PC-9 (cell line): Measurements from ENCODE around the gene PIK3R1. TPM values are rescaled to one million over a fixed set of nuclear protein-coding genes. Genes with fewer than 3 reads are reported as not detected.
"Not testable (repeated sequence)": the region's sequence is repeated elsewhere in the genome, so short reads cannot be mapped to it uniquely, and the experiment has no call there.

Experiments
- BruUV-seq: library from RNA; stranded (reverse); fragments of 400-500 nt; replicated peaks from 2 replicates; lab custom pipeline; 2021; lab: Mats Ljungman, UMichigan
- CTCF ChIA-PET: fragments of 300-600 bp; sonication (Branson Sonifier 250); formaldehyde crosslinking; loops from one replicate; lab custom pipeline; 2022; ENCODE audit warnings: antibody characterized with exemption; lab: Charles Lee
- POLR2A ChIA-PET: fragments of 300-600 bp; sonication (Branson Sonifier 250); formaldehyde crosslinking; loops from one replicate; lab custom pipeline; 2022; ENCODE audit warnings: antibody characterized with exemption; ENCODE audit not compliant: unreplicated experiment; lab: Charles Lee
- DNase-seq, 2 experiments: peaks; one replicate each; pipeline versions ENCODE4 v3.0.0 to v3.0.0-alpha.2; 2015 to 2022; ENCODE audit warnings: mixed read lengths in 1 of 2
- H2AFZ ChIP-seq: fragments of 200-600 bp; sonication (generic); 2 replicates; pipeline ENCODE4 v1.8.1; 2017; ENCODE audit warnings: antibody characterized with exemption
- H3F3A ChIP-seq: fragments of 200-600 bp; sonication (generic); 2 replicates; pipeline ENCODE4 v1.8.1; 2017; ENCODE audit warnings: antibody characterized with exemption, mild to moderate bottlenecking, low read depth; ENCODE audit not compliant: insufficient read depth
- H3K27ac ChIP-seq: fragments of 200-600 bp; sonication (generic); 2 replicates; pipeline ENCODE4 v1.6.1; 2016; ENCODE audit warnings: mixed run types
- H3K27me3 ChIP-seq: fragments of 200-600 bp; sonication (generic); 2 replicates; pipeline ENCODE4 v1.6.1; 2016; ENCODE audit warnings: low read depth, mixed run types; ENCODE audit not compliant: insufficient read depth
- H3K36me3 ChIP-seq: fragments of 200-600 bp; sonication (generic); 2 replicates; pipeline ENCODE4 v1.6.1; 2016; ENCODE audit warnings: low read depth, mixed run types
- H3K4me1 ChIP-seq: fragments of 200-600 bp; sonication (generic); replicated peaks from 2 replicates; pipeline ENCODE4 v1.6.1; 2016; ENCODE audit warnings: mixed run types; ENCODE audit not compliant: insufficient read depth
- H3K4me2 ChIP-seq: fragments of 200-600 bp; sonication (generic); 2 replicates; pipeline ENCODE4 v1.6.1; 2017; ENCODE audit warnings: mixed run types
- H3K4me3 ChIP-seq: fragments of 200-600 bp; sonication (generic); 2 replicates; pipeline ENCODE4 v1.6.1; 2016; ENCODE audit warnings: mixed run types
- H3K79me2 ChIP-seq: fragments of 200-600 bp; sonication (generic); 2 replicates; pipeline ENCODE4 v1.6.1; 2017; ENCODE audit warnings: low read depth, mixed run types
- H3K9me2 ChIP-seq: fragments of 200-600 bp; sonication (generic); 2 replicates; pipeline ENCODE4 v1.8.1; 2017; ENCODE audit warnings: mild to moderate bottlenecking; ENCODE audit not compliant: insufficient read depth
- H3K9me3 ChIP-seq: fragments of 200-600 bp; sonication (generic); 2 replicates; pipeline ENCODE4 v1.8.1; 2016; ENCODE audit warnings: low read depth; ENCODE audit not compliant: insufficient read depth
- H4K20me1 ChIP-seq: fragments of 200-600 bp; sonication (generic); 2 replicates; pipeline ENCODE4 v1.8.1; 2017; ENCODE audit not compliant: insufficient read depth
- EZH2 ChIP-seq: fragments of 200-600 bp; sonication (generic); IDR thresholded peaks from 2 replicates; pipeline ENCODE4 v1.8.0; 2017; ENCODE audit warnings: antibody characterized with exemption, low read depth
- intact Hi-C: fragments of 100-400 bp; cut with micrococcal nuclease; formaldehyde crosslinking; loops from one replicate; pipeline ENCODE4 v1.10.0; 2022; ENCODE audit not compliant: unreplicated experiment
- total RNA-seq: library from RNA; stranded (reverse); gene quantifications from 2 replicates; pipeline ENCODE4 v1.2.3, GENCODE V29; 2021
- TF ChIP-seq, protein P1 (sequence below): fragments of 200-600 bp; sonication (generic); conservative IDR thresholded peaks from 2 replicates; pipeline ENCODE4 v1.6.1; 2017; ENCODE audit warnings: mixed run types, antibody characterized with exemption, mild to moderate bottlenecking, moderate library complexity

Gene PIK3R1
- total RNA-seq, 1 experiment from 2014 or later: 15.9 TPM

DNA sequence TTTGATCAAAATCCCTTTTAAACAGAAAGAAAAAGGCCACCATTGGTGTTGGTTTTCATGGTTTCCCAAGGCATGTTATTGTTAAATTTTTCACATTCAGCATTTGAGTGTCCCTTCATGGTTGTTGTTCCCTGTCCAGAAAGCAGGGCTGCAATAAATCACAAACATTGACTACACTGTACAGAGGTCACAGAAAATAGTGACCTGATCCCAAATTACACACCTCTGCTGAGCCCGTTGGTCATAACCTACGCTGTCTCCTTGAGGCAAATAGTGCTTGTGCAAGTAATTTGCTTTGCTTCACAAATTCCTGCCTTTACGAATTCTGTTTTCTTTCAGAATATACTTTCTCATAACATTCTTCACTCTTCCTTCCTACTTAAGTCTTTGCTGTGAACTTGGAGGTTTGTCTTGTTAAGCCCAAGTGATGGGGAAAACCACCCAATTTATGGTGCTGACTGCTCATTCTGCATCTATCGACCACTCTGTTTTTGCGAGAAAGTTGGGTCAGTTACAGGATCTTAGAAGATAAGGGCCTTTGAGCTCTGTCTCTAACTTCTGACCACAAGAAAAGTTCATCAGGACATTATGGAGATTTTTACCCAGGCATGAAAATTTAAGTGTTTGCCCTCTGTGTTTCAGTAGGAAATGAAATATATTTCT, 16.0 kb downstream of the PIK3R1 start:
- ChIA-PET CTCF (no interaction called here), POLR2A (no interaction called here)
- H3K9me2 ChIP-seq: no peaks in the 10 kb centered on the region
- H4K20me1 ChIP-seq: no peaks in the 10 kb centered on the region
- no peaks in the 10 kb centered on the region for H3K36me3 ChIP-seq
- H3F3A ChIP-seq: no peaks in the 10 kb centered on the region
- H3K4me2 ChIP-seq: no peak overlapping the region
- H3K27ac ChIP-seq: no peak overlapping the region
- H3K79me2 ChIP-seq: no peaks in the 10 kb centered on the region
- H3K4me1 ChIP-seq: no peaks in the 10 kb centered on the region
- no peaks in the 10 kb centered on the region for H3K9me3 ChIP-seq
- no peak for TF ChIP-seq EZH2
- TF ChIP-seq, protein P1, sequence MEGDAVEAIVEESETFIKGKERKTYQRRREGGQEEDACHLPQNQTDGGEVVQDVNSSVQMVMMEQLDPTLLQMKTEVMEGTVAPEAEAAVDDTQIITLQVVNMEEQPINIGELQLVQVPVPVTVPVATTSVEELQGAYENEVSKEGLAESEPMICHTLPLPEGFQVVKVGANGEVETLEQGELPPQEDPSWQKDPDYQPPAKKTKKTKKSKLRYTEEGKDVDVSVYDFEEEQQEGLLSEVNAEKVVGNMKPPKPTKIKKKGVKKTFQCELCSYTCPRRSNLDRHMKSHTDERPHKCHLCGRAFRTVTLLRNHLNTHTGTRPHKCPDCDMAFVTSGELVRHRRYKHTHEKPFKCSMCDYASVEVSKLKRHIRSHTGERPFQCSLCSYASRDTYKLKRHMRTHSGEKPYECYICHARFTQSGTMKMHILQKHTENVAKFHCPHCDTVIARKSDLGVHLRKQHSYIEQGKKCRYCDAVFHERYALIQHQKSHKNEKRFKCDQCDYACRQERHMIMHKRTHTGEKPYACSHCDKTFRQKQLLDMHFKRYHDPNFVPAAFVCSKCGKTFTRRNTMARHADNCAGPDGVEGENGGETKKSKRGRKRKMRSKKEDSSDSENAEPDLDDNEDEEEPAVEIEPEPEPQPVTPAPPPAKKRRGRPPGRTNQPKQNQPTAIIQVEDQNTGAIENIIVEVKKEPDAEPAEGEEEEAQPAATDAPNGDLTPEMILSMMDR: no peak
- H2AFZ ChIP-seq: no peak overlapping the region
- DNase-seq: no peak
- intact Hi-C loops: no loop called here
- no peak overlapping the region for H3K4me3 ChIP-seq
- no peaks in the 10 kb centered on the region for H3K27me3 ChIP-seq
- BruUV-seq: no TSS peak

DNA sequence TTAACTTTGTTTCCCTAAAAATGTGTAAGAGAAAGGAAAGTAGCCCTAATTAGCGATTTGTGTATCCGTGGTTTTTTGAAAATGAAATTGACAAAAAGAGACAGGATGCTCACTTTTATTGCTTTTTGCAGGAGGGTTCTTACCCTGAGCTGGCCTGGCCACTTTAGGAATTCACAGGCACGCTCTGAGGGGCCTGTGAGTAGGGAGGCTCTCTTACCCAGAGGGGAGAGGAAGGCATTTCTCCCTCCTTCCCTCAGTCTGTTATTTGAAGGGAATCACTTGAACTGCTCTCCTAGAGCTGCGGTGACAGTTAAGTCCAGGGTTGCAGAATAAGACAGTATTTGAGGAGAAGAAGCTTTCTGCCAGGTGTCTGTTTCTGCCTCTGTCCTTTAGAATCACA, 16.7 kb downstream of the PIK3R1 start:
- Histone ChIP-seq H3K9me2 (no peaks in the 10 kb centered on the region), H3K27me3 (no peaks in the 10 kb centered on the region), H3K79me2 (no peaks in the 10 kb centered on the region), H2AFZ (no peak overlapping the region), H3K9me3 (no peaks in the 10 kb centered on the region), H4K20me1 (no peaks in the 10 kb centered on the region), H3K4me3 (no peak overlapping the region), H3K4me1 (no peaks in the 10 kb centered on the region), H3K4me2 (no peak overlapping the region), H3K27ac (no peak overlapping the region), H3K36me3 (no peaks in the 10 kb centered on the region), H3F3A (no peaks in the 10 kb centered on the region)
- intact Hi-C loops: no loop called here
- CTCF ChIA-PET: interaction anchor here (0.6 kb wide), 1 partner anchor 141 kb away, joined by 4 read pairs; no protein-coding TSS in a partner anchor
- BruUV-seq: no TSS peak
- no peak for DNase-seq
- POLR2A ChIA-PET: no interaction called here
- TF ChIP-seq, protein P1: no peak
- TF ChIP-seq EZH2: no peak

DNA sequence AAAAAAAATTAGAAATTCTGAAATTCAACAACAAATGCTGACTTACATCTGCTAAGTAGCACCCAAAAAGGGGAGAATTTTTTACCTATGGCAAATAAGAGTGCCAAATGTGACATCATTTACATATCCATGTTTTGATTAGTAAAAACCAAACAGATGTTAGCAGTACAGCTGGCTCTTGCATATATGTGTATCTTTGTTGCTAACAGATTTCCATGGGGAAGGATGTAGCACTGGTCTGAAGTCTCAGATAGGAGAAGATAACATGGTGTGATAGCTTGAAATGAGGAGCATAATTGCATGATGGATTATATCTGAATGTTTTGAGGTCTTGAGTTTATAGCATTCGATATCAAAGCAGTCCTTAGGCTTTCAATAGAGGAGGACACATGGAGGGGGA, 17.5 kb downstream of the PIK3R1 start:
- no peaks in the 10 kb centered on the region for H3K36me3 ChIP-seq
- POLR2A ChIA-PET: no interaction called here
- H2AFZ ChIP-seq: no peak overlapping the region
- no peaks in the 10 kb centered on the region for H3K9me2 ChIP-seq
- no TSS peak for BruUV-seq
- H3F3A ChIP-seq: no peaks in the 10 kb centered on the region
- no peak overlapping the region for H3K4me3 ChIP-seq
- H3K27me3 ChIP-seq: no peaks in the 10 kb centered on the region
- CTCF ChIA-PET: no interaction called here
- H4K20me1 ChIP-seq: no peaks in the 10 kb centered on the region
- H3K79me2 ChIP-seq: no peaks in the 10 kb centered on the region
- no peak overlapping the region for H3K4me2 ChIP-seq
- TF ChIP-seq EZH2: no peak
- TF ChIP-seq, protein P1: no peak
- no peaks in the 10 kb centered on the region for H3K9me3 ChIP-seq
- intact Hi-C loops: no loop called here
- no peak overlapping the region for H3K27ac ChIP-seq
- H3K4me1 ChIP-seq: no peaks in the 10 kb centered on the region
- no peak for DNase-seq

DNA sequence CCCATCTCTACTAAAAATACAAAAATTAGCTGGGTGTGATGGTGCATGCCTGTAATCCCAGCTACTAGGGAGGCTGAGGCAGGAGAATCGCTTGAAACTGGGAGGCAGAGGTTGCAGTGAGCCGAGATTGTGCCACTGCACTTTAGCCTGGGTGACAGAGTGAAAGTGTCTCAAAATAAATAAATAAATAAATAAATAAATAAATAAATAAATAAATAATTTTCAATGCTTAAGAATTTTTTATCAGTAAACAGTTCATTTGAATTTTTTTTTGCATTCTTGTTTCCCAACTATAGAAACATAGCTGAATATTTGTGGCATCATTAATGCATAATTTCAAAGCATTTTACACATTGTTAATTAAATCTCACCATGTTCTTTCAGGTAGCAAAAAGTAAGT, 19.7 kb downstream of the PIK3R1 start:
- H3K9me3 ChIP-seq, H3K9me2 ChIP-seq, DNase-seq, H3K36me3 ChIP-seq, H3K4me1 ChIP-seq, H4K20me1 ChIP-seq, BruUV-seq, intact Hi-C loops, H3K4me2 ChIP-seq, H3K27ac ChIP-seq, H3K4me3 ChIP-seq, POLR2A ChIA-PET, H3K79me2 ChIP-seq, H2AFZ ChIP-seq, H3K27me3 ChIP-seq, H3F3A ChIP-seq: not testable (repeated sequence)
- CTCF ChIA-PET: interaction anchor here (0.7 kb wide), 1 partner anchor 162 kb away, joined by 4 read pairs; no protein-coding TSS in a partner anchor
